ENCODE measurements around the gene PPP6R1. TPM values are rescaled to one million over a fixed set of nuclear protein-coding genes. Genes with fewer than 3 reads are reported as not detected.

Gene PPP6R1
- total RNA-seq, 1 donor from 2014 or later: 180 TPM

DNA sequence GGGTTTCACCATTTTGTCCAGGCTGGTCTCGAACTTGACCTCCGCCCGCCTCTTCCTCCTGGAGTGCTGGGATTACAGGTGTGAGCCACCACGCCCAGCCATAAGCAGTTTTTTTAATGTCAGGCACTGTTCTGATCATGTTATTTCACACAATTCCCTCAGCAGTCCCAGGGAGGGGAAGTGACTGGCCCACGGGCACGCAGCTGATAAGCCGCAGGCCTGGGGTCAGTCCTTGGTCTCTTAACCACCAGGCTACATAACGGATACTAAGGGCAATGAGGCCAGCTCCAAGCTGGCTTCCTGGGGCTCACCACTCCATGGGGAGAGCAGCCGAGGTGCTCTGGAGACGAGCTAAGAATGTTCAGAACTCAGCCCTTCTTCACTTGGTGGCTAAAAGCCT lies 38.5 kb upstream of the PPP6R1 start:
- no peak overlapping the region for H3K4me3 Mint-ChIP-seq (ENCODE audit: low read depth)
- no peaks in the 10 kb centered on the region for H3K36me3 Mint-ChIP-seq (ENCODE audit: low read depth)
- DNase-seq (ENCODE audit: low spot score): no peak
- no peaks in the 10 kb centered on the region for H3K9me3 Mint-ChIP-seq
- intact Hi-C loops (cut with micrococcal nuclease): no loop called here
- no peaks in the 10 kb centered on the region for H3K4me1 Mint-ChIP-seq (ENCODE audit: low read depth)
- no peaks in the 10 kb centered on the region for H3K27me3 Mint-ChIP-seq (ENCODE audit: low read depth)
- no peak overlapping the region for H3K27ac Mint-ChIP-seq

- intact Hi-C loops (cut with micrococcal nuclease): no loop called here
- Mint-ChIP-seq H3K4me3 (ENCODE audit: low read depth) (no peak overlapping the region), H3K4me1 (ENCODE audit: low read depth) (peaks cover 3% of the 10 kb centered on the region), H3K27ac (no peak overlapping the region), H3K36me3 (ENCODE audit: low read depth) (no peaks in the 10 kb centered on the region), H3K9me3 (no peaks in the 10 kb centered on the region), H3K27me3 (ENCODE audit: low read depth) (no peaks in the 10 kb centered on the region)
- no peak for DNase-seq (ENCODE audit: low spot score)
Observed at GRCh38 chr19:55289117-55289796, 30.4 kb upstream of the PPP6R1 start.

DNA sequence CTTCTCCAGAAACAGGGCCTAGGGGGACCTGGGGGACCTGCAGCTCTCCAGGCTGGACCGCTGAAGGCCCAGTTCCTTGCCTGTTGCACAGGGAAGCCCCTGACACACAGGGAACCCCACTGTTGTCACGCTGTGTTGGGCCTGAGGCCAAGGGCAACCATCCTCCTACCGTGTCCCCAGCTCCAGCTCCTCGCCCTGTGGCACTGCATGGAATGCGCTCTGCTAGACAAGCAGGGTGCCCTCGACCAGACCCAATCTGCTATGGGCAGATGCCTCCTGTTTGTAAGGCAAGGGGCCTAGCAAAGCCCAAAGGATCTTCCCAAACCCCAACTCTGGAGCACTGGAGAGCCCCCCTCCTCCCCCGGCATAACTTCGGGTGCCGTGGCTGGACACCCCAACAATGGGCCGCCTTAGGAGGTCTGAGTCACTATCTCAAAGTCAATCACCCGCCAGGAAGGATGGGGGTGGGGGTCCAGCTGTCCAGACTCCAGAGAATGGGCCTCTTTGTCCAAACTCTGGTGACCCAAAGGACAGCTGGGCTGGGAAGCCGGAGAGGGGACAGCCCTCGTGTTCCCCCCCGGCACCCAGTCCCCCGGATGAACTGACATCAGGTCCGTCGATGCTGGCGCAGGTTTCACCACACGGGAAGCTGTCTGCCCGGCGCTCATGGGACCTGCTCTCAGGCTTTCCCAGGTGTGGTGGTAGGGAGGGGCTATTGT lies 28.7 kb upstream of the PPP6R1 start:
- Mint-ChIP-seq H3K4me1 (ENCODE audit: low read depth) (peaks cover 3% of the 10 kb centered on the region), H3K27me3 (ENCODE audit: low read depth) (peaks cover 3% of the 10 kb centered on the region), H3K27ac (no peak overlapping the region), H3K4me3 (ENCODE audit: low read depth) (no peak overlapping the region), H3K36me3 (ENCODE audit: low read depth) (no peaks in the 10 kb centered on the region), H3K9me3 (no peaks in the 10 kb centered on the region)
- no peak for DNase-seq (ENCODE audit: low spot score)
- intact Hi-C loops (cut with micrococcal nuclease): no loop called here

- Mint-ChIP-seq H3K27ac (no peak overlapping the region), H3K9me3 (no peaks in the 10 kb centered on the region)
Observed at GRCh38 chr19:55285229-55285890, 26.5 kb upstream of the PPP6R1 start.

DNA sequence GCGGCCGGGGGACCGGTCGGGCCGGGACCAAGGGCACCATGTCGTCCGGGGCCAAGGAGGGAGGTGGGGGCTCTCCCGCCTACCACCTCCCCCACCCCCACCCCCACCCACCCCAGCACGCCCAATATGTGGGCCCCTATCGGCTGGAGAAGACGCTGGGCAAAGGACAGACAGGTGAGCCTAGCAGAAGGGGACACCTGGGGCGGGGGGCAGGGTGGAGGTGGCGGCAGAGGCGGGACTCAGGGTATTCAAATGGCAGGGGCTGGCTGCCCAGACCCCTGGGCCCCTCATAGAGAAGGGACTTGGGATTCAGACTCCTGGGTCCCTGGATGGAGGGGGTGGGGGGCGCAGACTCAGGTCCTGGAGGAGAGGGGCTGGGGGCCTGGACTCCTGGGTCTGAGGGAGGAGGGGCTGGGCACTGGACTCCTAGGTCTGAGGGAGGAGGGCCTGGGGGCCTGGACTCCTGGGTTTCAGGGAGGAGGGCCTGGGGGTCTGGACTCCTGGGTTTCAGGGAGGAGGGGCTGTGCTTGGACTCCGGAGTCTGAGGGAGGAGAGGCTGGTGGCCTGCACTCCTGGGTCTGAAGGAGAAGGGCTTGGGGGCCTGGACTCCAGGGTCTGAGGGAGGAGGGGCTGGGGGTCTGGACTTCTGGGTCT lies 25.7 kb upstream of the PPP6R1 start:
- Mint-ChIP-seq H3K4me3 (ENCODE audit: low read depth) (peak overlapping the region; percentile 45), H3K27me3 (ENCODE audit: low read depth) (peaks cover 3% of the 10 kb centered on the region), H3K36me3 (ENCODE audit: low read depth) (peaks cover 5% of the 10 kb centered on the region), H3K27ac (no peak overlapping the region), H3K4me1 (ENCODE audit: low read depth) (peaks cover 13% of the 10 kb centered on the region), H3K9me3 (no peaks in the 10 kb centered on the region)
- no peak for DNase-seq (ENCODE audit: low spot score)
- intact Hi-C loops (cut with micrococcal nuclease): no loop called here

More at GRCh38 chr19:55285229-55285890, 26.5 kb upstream of the PPP6R1 start:
- DNase-seq (ENCODE audit: low spot score): no peak
- intact Hi-C loops (cut with micrococcal nuclease): no loop called here
- Mint-ChIP-seq H3K4me1 (ENCODE audit: low read depth) (peaks cover 9% of the 10 kb centered on the region), H3K4me3 (ENCODE audit: low read depth) (peak overlapping the region; percentile 45), H3K36me3 (ENCODE audit: low read depth) (no peaks in the 10 kb centered on the region), H3K27me3 (ENCODE audit: low read depth) (peaks cover 3% of the 10 kb centered on the region)

DNA sequence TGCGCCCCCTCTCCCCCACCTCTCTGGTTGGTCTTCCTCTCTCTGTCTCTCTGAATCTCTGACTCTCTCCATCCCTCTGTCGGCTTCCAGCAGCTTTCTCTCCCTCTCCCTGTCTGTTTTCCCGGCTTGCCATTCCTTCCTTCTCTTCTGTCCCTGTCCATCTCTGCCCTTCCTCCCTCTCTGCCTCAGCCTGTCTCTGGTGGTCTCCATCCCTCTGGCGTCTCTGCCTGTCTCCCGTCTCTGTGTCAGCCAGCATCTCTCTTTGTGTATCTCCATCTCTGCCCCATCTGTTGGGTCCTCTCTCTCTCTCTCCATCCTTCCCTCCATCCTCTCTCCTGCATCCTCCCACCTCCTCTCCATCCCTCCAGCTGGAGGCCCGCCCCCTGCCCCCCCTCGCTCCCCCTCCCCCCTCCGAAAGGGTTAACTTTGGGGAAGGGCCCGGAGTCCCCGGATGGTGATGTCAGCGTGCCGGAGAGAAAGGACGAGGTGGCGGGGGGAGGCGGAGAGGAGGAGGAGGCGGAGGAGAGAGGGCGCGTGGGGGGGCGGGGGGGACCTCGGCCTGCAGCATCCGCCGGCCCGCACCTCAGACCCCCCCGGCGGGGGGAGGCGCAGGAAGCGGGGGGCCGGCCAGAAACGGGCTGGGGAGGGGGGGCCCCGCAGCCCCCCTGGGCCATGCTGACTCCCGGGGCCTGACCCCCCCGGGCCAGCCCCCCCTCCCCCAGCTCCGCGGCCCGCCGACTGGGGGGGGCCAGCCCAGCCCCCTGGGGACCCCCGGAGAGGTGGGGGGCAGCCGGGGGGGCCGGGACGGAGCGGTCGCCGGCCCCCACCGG lies 24.9 kb upstream of the PPP6R1 start, which contains the start of gene BRSK1:
Gene BRSK1 (plus strand): TSS at position 450 of the 830 bp plus-strand sequence. CDS start 446 bp downstream, outside the sequence.
- Mint-ChIP-seq H3K27ac (peak within 1 kb of the TSS; percentile 15), H3K36me3 (ENCODE audit: low read depth) (peaks cover 5% of the 10 kb centered on the region), H3K4me3 (ENCODE audit: low read depth) (peak within 1 kb of the TSS; percentile 20), H3K27me3 (ENCODE audit: low read depth) (peaks cover 3% of the 10 kb centered on the region), H3K4me1 (ENCODE audit: low read depth) (peaks cover 16% of the 10 kb centered on the region), H3K9me3 (no peaks in the 10 kb centered on the region)
- intact Hi-C loops (cut with micrococcal nuclease): no loop called here
- peak; percentile 28 for DNase-seq (ENCODE audit: low spot score)

- Mint-ChIP-seq H3K4me3 (ENCODE audit: low read depth) (peak within 1 kb of the TSS; percentile 100), H3K27me3 (ENCODE audit: low read depth) (peaks cover 3% of the 10 kb centered on the region), H3K4me1 (ENCODE audit: low read depth) (peaks cover 16% of the 10 kb centered on the region), H3K36me3 (ENCODE audit: low read depth) (peaks cover 18% of the 10 kb centered on the region), H3K27ac (peak within 1 kb of the TSS; percentile 97), H3K9me3 (no peaks in the 10 kb centered on the region)
- DNase-seq (ENCODE audit: low spot score): peak; percentile 96
- intact Hi-C loops (cut with micrococcal nuclease): loop anchor here (1.0 to 2.0 kb wide), 3 partner anchors 21 to 319 kb away; partner anchors contain the start of genes FIZ1, KMT5C and PPP6R1
Observed at GRCh38 chr19:55279770-55280643, 21.2 kb upstream of the PPP6R1 start, which contains the start of gene HSPBP1. Gene HSPBP1 (minus strand): TSS chr19:55280110. CDS start chr19:55279608, 502 bp downstream.

- intact Hi-C loops (cut with micrococcal nuclease): no loop called here
- Mint-ChIP-seq H3K9me3 (no peaks in the 10 kb centered on the region), H3K4me3 (ENCODE audit: low read depth) (peak overlapping the region; percentile 100), H3K4me1 (ENCODE audit: low read depth) (peaks cover 16% of the 10 kb centered on the region), H3K27me3 (ENCODE audit: low read depth) (peaks cover 3% of the 10 kb centered on the region), H3K36me3 (ENCODE audit: low read depth) (peaks cover 18% of the 10 kb centered on the region), H3K27ac (peak overlapping the region; percentile 97)
- DNase-seq (ENCODE audit: low spot score): no peak
Observed at GRCh38 chr19:55279340-55279739, 20.5 kb upstream of the PPP6R1 start.

DNA sequence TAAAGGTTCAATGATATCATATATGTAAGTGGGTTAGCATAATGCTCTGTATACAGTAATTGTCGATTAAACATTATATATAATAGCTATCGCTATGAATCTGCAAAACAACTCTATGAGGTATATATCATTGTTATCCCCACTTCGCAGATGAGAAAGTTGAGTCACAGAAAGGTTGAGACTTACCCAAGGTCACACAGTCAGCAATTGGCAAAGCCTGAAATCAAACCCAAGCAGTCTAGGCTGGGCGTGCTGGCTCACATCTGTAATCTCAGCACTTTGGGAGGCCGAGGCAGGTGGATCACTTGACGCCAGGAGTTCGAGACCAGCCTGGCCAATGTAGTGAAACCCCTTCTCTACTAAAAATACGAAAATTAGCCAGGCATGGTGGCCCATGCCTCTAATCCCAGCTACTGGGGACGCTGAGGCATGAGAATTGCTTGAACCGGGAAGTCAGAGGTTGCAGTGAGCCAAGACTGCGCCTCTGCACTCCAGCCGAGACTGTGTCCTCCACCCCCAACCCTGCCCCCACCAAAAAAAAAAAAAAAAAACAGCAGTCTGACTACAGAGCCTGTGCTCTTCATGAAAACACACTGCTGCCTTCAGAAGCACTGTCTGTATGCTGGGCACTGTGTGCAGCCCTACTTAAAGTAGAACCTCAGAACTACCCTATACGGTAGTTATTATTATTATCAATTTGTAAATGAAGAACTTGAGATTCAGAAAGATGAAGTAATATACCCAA lies 19.7 kb upstream of the PPP6R1 start:
- peaks cover 2% of the 10 kb centered on the region for H3K27me3 Mint-ChIP-seq (ENCODE audit: low read depth)
- no peak for DNase-seq (ENCODE audit: low spot score)
- H3K27ac Mint-ChIP-seq: no peak overlapping the region
- peak overlapping the region; percentile 100 for H3K4me3 Mint-ChIP-seq (ENCODE audit: low read depth)
- intact Hi-C loops (cut with micrococcal nuclease): no loop called here
- H3K9me3 Mint-ChIP-seq: no peaks in the 10 kb centered on the region
- peaks cover 18% of the 10 kb centered on the region for H3K36me3 Mint-ChIP-seq (ENCODE audit: low read depth)
- H3K4me1 Mint-ChIP-seq (ENCODE audit: low read depth): peaks cover 16% of the 10 kb centered on the region

DNA sequence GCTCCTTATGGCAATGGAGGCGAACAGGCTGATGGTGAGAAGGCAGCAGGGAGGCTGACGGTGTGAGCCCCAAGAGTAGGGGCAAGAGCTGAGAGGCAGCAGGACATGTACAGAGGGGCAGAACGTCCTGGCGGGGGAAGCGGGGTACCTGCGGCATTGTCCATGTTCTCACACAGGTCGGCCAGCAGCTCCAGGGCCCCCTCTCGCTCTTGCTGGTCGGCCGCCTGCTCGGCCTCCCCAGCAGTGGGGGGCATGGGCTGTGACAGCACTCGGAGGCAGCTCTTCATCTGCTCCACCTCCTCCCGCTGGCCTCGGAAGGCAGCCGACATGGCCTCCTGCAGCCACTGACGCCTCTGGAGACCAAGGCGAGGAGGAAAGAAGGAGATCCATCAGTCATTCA lies 18.7 kb upstream of the PPP6R1 start:
- intact Hi-C loops (cut with micrococcal nuclease): no loop called here
- Mint-ChIP-seq H3K36me3 (ENCODE audit: low read depth) (peaks cover 23% of the 10 kb centered on the region), H3K27me3 (ENCODE audit: low read depth) (no peaks in the 10 kb centered on the region), H3K4me1 (ENCODE audit: low read depth) (peaks cover 16% of the 10 kb centered on the region), H3K27ac (no peak overlapping the region), H3K9me3 (no peaks in the 10 kb centered on the region), H3K4me3 (ENCODE audit: low read depth) (no peak overlapping the region)
- DNase-seq (ENCODE audit: low spot score): no peak
